Kidney (tissue), 14 donors: ENCODE measurements around the gene DSTYK. TPM values are rescaled to one million over a fixed set of nuclear protein-coding genes. Genes with fewer than 3 reads are reported as not detected.

Experiments
- DNase-seq, 5 donors: peaks; one replicate each; pipeline ENCODE4 v3.0.0-alpha.2; 2013 to 2020
- FAIRE-seq: peaks from 2 replicates; lab custom pipeline; 2012; peaks lifted over from hg19 to GRCh38; lab: Jason Lieb, UNC
- H3K27ac ChIP-seq, 2 donors: one replicate each; pipeline ENCODE4 v1.7.0; 2013; ENCODE audit warnings: low read depth in 2 of 2, low read length in 2 of 2, inconsistent platforms in 1 of 2
- H3K27me3 ChIP-seq: one replicate; pipeline ENCODE4 v1.7.1; 2013; ENCODE audit warnings: low read length, inconsistent platforms; ENCODE audit not compliant: control insufficient read depth, insufficient read depth
- H3K36me3 ChIP-seq, 3 donors: one replicate each; pipeline versions ENCODE4 v1.7.0 to v1.7.1; 2013; ENCODE audit warnings: low read length in 3 of 3, control low read depth in 1 of 3, inconsistent platforms in 1 of 3; ENCODE audit not compliant: insufficient read depth in 3 of 3, control insufficient read depth in 2 of 3
- H3K4me1 ChIP-seq, 3 donors: one replicate each; pipeline versions ENCODE4 v1.7.0 to v1.7.1; 2013; ENCODE audit warnings: low read length in 3 of 3, inconsistent platforms in 1 of 3, low read depth in 1 of 3; ENCODE audit not compliant: control insufficient read depth in 2 of 3, insufficient read depth in 2 of 3
- H3K4me3 ChIP-seq, 3 donors: one replicate each; pipeline versions ENCODE4 v1.7.0 to v1.8.1; 2013; ENCODE audit warnings: low read length in 3 of 3, control low read depth in 1 of 3, inconsistent platforms in 1 of 3
- H3K9ac ChIP-seq, 3 donors: one replicate each; pipeline versions ENCODE4 v1.7.0 to v1.7.1; 2013; ENCODE audit warnings: low read length in 3 of 3, control low read depth in 1 of 3, inconsistent platforms in 1 of 3
- H3K9me3 ChIP-seq, 3 donors: one replicate each; pipeline versions ENCODE4 v1.7.0 to v1.7.1; 2013; ENCODE audit warnings: low read length in 3 of 3, control low read depth in 1 of 3, inconsistent platforms in 1 of 3; ENCODE audit not compliant: control insufficient read depth in 2 of 3, insufficient read depth in 1 of 3
- intact Hi-C: fragments of 100-400 bp; cut with DNase I; formaldehyde crosslinking; loops from one replicate; pipeline ENCODE4 v1.11.1; 2022
- polyA plus RNA-seq: library from polyadenylated mRNA; stranded (reverse); fragments of 350-450 nt; fragmentation: Illumina TruSeq; extraction: RNeasy Lipid Tissue Mini Kit (QIAGEN cat#74804); gene quantifications from one replicate; pipeline ENCODE4 v1.2.3, GENCODE V29; 2014; ENCODE audit warnings: low read depth, low replicate concordance; ENCODE audit not compliant: insufficient read depth
- total RNA-seq: library from RNA; stranded (reverse); fragmentation: NEBNext Ultra II Directional; extraction: Animal tissue kit (Norgen Biotek cat#: 25700); gene quantifications from one replicate; pipeline ENCODE4 v1.2.1, GENCODE V29; 2021
- TF ChIP-seq, protein P1 (sequence below): IDR thresholded peaks from 3 replicates; pipeline ENCODE4 v1.5.1; 2012; ENCODE audit warnings: mild to moderate bottlenecking, moderate library complexity, borderline replicate concordance; ENCODE audit not compliant: insufficient read depth; ENCODE audit errors: extremely low read depth
- donor health status: control.
- donor health status: control.
- donor health status: control.
- donor health status: control.
- donor health status: control.
- donor health status: DM: yes; HTN: yes; CAD: no.
- donor health status: Normal renal cell carcinoma (clear cell type).

DSTYK gene
- total and polyA plus RNA-seq, 2 donors from 2014 or later = 5.6 to 17.8 TPM

DNA sequence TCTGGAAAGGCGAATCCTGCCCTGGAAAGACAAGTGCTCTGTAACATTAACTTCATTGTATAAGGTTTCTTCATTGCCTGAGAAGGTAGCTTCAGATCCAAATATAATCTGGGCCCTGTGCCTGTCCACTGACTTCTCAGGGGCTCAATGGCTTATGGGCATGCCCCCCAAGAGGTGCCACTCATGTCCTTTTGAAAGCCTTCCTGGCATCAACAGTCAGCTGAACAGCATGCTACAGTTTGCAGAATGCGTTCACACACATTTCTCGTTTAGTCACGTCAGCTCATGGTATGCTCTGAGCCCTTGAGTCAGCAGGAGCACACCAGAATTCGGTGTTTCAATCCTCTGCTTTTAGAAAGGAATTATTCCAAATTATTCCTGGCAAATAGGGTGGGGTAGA is 40.1 kb upstream of the DSTYK start:
- peaks cover 0 to 8% (median 3%) of the 10 kb centered on the region in 3 donors for H3K4me1 ChIP-seq
- no peak overlapping the region for H3K9ac ChIP-seq
- no peak overlapping the region for H3K4me3 ChIP-seq
- TF ChIP-seq, protein P1, sequence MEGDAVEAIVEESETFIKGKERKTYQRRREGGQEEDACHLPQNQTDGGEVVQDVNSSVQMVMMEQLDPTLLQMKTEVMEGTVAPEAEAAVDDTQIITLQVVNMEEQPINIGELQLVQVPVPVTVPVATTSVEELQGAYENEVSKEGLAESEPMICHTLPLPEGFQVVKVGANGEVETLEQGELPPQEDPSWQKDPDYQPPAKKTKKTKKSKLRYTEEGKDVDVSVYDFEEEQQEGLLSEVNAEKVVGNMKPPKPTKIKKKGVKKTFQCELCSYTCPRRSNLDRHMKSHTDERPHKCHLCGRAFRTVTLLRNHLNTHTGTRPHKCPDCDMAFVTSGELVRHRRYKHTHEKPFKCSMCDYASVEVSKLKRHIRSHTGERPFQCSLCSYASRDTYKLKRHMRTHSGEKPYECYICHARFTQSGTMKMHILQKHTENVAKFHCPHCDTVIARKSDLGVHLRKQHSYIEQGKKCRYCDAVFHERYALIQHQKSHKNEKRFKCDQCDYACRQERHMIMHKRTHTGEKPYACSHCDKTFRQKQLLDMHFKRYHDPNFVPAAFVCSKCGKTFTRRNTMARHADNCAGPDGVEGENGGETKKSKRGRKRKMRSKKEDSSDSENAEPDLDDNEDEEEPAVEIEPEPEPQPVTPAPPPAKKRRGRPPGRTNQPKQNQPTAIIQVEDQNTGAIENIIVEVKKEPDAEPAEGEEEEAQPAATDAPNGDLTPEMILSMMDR = no peak
- FAIRE-seq (no peak), DNase-seq (no peak)
- no peaks in the 10 kb centered on the region for H3K9me3 ChIP-seq
- no peaks in the 10 kb centered on the region for H3K36me3 ChIP-seq
- H3K27me3 ChIP-seq = no peaks in the 10 kb centered on the region
- H3K27ac ChIP-seq = no peak overlapping the region
- intact Hi-C loops = loop anchor here (10.0 kb wide), 2 partner anchors 117 to 267 kb away; no protein-coding TSS in a partner anchor

DNA sequence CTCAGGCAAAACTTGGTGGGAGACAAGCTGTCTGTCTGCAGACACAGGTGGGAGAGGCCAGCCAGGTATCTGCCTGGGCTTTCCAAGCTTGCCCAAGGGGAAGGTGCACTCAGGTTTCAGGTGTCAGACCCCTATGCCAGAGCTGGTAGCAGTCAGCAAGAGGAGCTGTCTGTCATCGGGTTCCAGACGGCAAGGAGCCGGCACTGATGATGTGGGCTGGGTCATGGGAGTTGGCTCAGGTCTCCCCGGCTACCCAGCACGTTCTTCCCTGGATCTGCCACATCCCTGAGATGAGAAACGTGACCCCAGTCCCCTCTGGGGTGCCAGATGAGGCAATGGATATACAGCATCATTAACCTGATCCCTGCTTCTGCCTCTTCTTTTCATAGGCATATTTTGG is 39.2 kb upstream of the DSTYK start:
- no peak overlapping the region for H3K27ac ChIP-seq
- H3K36me3 ChIP-seq = no peaks in the 10 kb centered on the region
- H3K4me1 ChIP-seq = peaks cover 0 to 8% (median 3%) of the 10 kb centered on the region in 3 donors
- no peak for FAIRE-seq
- H3K4me3 ChIP-seq = no peak overlapping the region
- TF ChIP-seq, protein P1 = no peak
- H3K9ac ChIP-seq = no peak overlapping the region
- DNase-seq = no peak
- intact Hi-C loops = loop anchor here (10.0 kb wide), 2 partner anchors 116 to 266 kb away; no protein-coding TSS in a partner anchor
- H3K9me3 ChIP-seq = no peaks in the 10 kb centered on the region
- H3K27me3 ChIP-seq = no peaks in the 10 kb centered on the region

DNA sequence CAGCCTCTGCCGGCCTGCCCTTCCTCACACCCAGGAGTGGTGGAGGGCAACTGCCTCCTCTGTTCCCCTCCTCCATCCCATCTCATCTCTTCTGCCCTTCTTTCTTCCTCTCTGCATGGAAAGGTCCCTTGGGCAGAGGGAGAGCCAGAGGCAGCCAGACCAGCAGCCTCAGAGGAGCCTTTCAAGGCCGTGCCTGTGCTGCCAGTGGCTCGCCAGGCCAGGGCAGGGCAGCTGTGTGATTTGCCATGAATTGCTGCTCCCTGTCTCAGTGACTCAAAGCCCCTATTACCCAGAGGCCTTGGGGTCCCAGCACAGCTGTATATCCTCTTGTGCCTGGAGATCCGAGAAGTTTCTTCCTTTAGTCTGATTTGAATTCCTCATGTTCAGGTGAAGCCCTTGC is 38.1 kb upstream of the DSTYK start:
- no peaks in the 10 kb centered on the region for H3K27me3 ChIP-seq
- intact Hi-C loops = loop anchor here (10.0 kb wide), 2 partner anchors 115 to 265 kb away; no protein-coding TSS in a partner anchor
- DNase-seq (no peak), FAIRE-seq (no peak)
- TF ChIP-seq, protein P1 = no peak
- peaks cover 0 to 8% (median 3%) of the 10 kb centered on the region in 3 donors for H3K4me1 ChIP-seq
- H3K9me3 ChIP-seq = no peaks in the 10 kb centered on the region
- no peak overlapping the region for H3K27ac ChIP-seq
- no peak overlapping the region for H3K9ac ChIP-seq
- H3K4me3 ChIP-seq = no peak overlapping the region
- H3K36me3 ChIP-seq = no peaks in the 10 kb centered on the region
